Activated CD8-positive, alpha-beta memory T cell treated with anti-CD3 and anti-CD28 coated beads for 48 hours (primary cell): ENCODE data around the gene CXCR2.
"Not testable (repeated sequence)": the region's sequence is repeated elsewhere in the genome, so short reads cannot be mapped to it uniquely, and the experiment has no call there.

ENCODE experiments used
- DNase-seq, 3 experiments: peaks; one replicate each; pipeline ENCODE4 v3.0.0-alpha.2; 2020; ENCODE audit warnings: low read depth in 2 of 3, low spot score in 2 of 3

The CXCR2 gene

GRCh38 chr2:218129458-218130135 lies 3.8 kb downstream of the CXCR2 start:
- no peak for DNase-seq

DNA sequence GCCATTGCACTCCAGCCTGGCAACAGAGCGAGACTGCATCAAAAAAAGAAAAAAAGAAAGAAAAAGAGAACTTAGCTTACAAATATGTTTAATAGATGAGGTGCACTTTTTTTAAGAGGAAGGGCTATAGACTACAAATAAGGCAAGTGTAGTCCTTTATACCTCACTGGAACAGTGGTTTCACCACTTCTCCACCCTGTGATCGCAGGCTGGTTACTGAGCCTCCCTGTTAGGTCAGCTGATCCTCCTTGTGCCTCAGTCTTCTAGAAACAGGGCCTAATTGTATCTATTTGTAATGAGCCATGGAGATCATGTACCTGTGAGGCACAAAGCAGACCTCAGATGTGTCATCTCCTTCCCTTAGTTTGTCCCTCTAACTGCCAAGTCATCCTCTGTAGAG lies 4.5 kb downstream of the CXCR2 start:
- DNase-seq = no peak

DNA sequence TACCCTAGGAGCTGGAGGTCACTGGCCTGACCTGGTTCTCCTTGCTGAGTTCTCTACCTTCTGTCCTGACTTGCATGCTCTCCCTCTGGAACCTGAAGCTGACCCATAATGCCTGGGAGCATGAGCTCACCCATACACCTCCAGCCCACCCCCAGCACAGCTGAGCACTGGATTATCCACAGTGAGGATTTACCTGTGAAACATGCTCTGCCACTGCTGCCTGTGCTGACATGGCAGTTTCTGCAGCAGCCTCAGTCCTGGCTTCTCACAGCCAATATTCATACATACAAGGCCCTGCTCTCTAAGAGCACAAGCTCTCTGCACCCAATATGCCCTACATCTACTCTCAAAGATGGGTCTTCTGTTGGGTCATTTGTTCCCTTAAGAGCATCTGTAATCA lies 5.0 kb downstream of the CXCR2 start:
- DNase-seq = no peak

- DNase-seq = no peak
These were observed 11.7 kb downstream of the CXCR2 start for GRCh38 chr2:218137514-218137913.

DNA sequence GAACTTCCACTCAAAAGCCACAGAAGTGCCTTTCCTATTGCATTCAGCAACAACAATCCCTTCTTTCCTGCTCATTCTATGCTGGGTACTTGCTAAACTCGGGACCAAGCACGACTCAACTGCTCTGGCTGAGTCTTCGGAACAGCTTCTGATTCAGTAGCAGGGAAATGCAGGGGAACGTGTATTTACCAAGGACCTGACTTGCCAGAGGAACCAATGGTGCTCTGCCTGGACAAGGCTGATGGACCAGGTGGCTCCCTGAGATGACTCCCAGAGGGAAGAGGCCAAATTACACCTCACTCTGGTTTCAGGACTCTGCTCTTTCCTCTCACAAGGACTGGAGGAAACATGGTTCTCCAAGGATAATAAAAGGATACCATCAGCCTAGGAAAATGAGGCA lies 12.2 kb downstream of the CXCR2 start:
- DNase-seq = no peak

DNA sequence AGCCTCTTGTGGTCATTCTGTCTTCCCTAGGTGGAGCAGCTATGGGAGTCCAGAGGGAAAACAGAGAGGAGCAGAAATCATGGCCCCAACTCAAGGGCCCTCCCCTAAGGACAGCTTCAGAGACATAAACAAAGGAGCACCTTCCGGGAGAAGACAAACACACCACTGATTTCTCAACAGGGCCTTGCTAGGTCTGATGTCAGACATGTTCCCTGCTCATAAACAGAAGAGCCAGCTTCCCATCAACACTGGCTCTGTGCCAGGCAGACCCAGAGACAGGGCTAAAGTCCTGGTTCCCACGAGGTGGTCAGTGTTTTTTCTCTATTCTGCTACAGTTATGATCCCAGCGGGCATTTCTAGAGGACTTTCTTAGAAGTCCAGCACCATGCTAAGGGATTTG lies 19.3 kb downstream of the CXCR2 start:
- no peak for DNase-seq

GRCh38 chr2:218146056-218146455 lies 20.2 kb downstream of the CXCR2 start:
- no peak for DNase-seq

- DNase-seq = no peak
These were observed 23.3 kb downstream of the CXCR2 start for GRCh38 chr2:218149098-218149497.

- DNase-seq = no peak
These were observed 24.1 kb downstream of the CXCR2 start for GRCh38 chr2:218149848-218150440.

- no peak for DNase-seq
These were observed 26.3 kb downstream of the CXCR2 start for GRCh38 chr2:218152172-218152571.

DNA sequence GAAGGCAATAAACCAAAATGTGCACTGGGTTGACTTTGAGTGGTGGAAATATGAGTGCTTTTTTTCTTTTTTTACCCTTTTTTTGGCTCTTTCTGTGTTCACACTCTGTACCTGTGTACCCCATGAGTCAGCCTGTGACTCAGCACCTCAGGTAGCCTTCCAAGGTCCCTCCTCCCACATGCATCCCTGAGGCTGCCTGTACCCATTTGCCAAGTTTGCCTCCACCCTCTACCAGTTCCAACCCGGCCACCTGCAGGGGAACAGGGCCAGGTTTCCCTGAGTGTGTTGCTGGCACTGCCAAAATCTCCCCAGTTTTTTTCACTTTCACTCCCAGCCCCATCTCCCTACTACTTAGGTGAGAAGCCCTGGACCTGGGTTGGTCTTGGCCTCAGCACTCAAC lies 26.9 kb downstream of the CXCR2 start:
- no peak for DNase-seq

GRCh38 chr2:218155953-218156479 lies 30.2 kb downstream of the CXCR2 start:
- no peak for DNase-seq

DNA sequence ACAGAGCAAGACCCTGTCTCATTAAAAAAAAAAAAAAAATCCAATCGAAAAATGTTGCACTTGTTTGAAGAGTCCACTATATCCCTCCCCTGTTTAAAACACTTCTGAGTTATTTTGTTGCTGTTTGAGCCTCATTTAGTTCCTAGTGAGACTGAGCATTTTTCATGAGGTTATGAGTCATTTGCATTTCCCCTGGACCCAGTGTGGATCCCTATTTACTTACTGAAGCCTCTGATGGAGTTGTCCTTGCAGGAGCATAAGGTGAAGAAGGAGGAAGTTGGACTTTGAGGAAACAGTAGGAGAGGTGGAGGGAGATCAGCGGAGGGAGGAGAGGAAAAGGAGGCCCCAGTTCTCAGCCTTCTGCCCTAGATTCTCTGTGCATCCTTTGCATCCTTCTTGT lies 35.8 kb downstream of the CXCR2 start:
- DNase-seq = no peak

DNA sequence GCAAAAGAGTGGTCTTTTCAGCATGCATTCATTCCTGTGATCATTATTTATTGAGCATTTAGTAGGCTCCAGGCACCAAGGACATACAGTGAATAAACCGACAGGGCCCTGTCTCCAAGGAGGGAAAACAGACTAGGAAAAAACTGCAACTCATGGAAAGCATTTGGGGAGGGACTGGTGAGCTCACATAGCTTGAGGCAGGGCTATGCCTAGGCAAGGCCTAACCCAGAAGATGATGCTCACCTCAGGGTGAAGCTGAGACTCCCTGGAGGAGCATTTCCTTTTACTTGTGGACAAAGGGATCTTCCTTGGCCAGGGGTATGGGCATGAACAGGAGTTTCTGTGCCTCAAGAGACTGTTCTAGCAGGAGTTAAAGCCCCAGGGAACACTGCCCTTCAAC lies 37.0 kb downstream of the CXCR2 start:
- DNase-seq = no peak

GRCh38 chr2:218166791-218167190 lies 41.0 kb downstream of the CXCR2 start, which contains the start of gene CXCR1:
TSS of gene CXCR1 (minus strand) at chr2:218166962. CDS start at chr2:218165211, 1,751 bp downstream.
- no peak for DNase-seq

DNA sequence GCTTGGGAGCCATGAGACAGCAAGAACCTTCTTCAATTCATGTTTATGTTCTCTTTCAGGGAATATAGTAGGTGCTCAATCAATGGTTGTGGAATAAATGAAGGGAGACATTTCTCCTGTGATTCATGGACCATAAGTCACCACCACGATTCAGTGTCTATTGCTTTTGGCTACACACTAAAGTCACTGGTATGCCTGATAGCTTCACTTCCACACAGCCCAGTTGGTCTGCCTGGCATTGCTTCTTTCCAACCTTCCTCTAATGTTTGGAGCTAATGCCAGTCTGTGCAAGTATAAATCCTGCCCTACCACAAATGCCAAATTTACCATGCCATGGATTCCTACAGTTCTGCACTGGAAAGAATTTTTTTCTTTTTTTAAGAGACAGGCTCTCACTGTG lies 42.2 kb downstream of the CXCR2 start:
- no peak for DNase-seq

GRCh38 chr2:218168635-218169462 lies 43.0 kb downstream of the CXCR2 start:
- peak; percentile 12 to 57 (median 49) for DNase-seq

DNA sequence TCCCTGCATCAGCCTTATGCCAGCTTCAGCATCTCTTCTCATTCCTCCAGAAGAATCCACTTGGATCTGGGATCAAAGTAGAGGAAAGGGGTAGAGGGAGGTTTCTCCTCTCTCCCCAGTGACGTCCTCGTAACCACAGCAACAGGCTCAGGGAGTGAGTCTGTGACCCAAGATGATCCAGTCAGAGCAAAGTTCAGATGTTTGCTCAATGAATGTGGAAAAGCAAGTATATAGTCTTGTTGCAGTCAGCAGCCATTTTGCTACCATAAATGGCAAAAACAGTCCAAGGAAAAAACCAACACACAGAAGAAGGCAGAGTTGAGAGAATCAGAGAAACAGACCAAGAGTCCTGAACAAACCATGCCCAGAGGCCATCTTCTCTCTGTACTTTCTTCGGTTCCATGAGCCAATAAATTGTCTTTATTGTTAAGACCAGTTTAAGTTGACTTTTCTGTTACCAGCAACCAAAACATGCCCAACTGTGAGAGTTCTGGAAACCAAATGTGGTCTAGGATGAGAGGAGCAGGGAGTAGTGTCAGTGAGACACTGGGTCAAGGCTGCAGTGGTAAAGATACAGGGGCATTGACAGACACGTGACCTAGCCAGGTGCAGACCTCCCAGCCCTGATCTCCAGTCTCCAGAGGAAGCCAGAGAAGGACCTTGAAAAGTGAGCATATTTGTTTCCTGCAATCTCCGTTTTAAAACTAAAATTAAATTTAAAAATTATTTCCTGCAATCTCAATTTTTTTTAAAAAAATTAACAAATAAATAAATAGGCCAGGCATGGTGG lies 44.1 kb downstream of the CXCR2 start:
- DNase-seq = no peak

- DNase-seq = not testable (repeated sequence)
These were observed 45.9 kb downstream of the CXCR2 start for GRCh38 chr2:218171744-218172143.

- no peak for DNase-seq
These were observed 47.0 kb downstream of the CXCR2 start for GRCh38 chr2:218172845-218173244.

- no peak for DNase-seq
These were observed 54.0 kb downstream of the CXCR2 start for GRCh38 chr2:218179782-218180181.
